ENCODE results near the gene KCNMA1.

- no peak for TF ChIP-seq CTCF (IDR thresholded peaks at IDR 0.05)
- TF ChIP-seq POLR2A (IDR thresholded peaks at IDR 0.05): no peak
- TF ChIP-seq POLR2AphosphoS5 (IDR thresholded peaks at IDR 0.05): no peak
- TF ChIP-seq EP300 (IDR thresholded peaks at IDR 0.05; ENCODE audit: low read depth): no peak
Measured at GRCh38 chr10:77571490-77571889, 66.1 kb downstream of the KCNMA1 start.
